Neuronal stem cell (in vitro differentiated cells): ENCODE results near the gene NIPAL4.
A peak's percentile ranks its signal among the peaks of the same experiment; 100 is the strongest.

Source experiments
- DNase-seq: peaks from one replicate; pipeline ENCODE4 v3.0.0-alpha.2; 2013; ENCODE audit warnings: low spot score
- H2AFZ ChIP-seq: one replicate; pipeline ENCODE4 v1.6.1; 2013; ENCODE audit warnings: mild to moderate bottlenecking, low read length, inconsistent platforms
- H2AK5ac ChIP-seq: 2 replicates; pipeline ENCODE4 v1.6.1; 2013; ENCODE audit warnings: low read depth, mild to moderate bottlenecking, inconsistent platforms, low read length, moderate library complexity, mixed read lengths
- H2BK120ac ChIP-seq: 2 replicates; pipeline ENCODE4 v1.6.1; 2013; ENCODE audit warnings: low read depth, mild to moderate bottlenecking, inconsistent platforms, low read length, moderate library complexity, mixed read lengths
- H2BK12ac ChIP-seq: one replicate; pipeline ENCODE4 v1.6.1; 2013; ENCODE audit warnings: low read length, inconsistent platforms
- H2BK15ac ChIP-seq: 2 replicates; pipeline ENCODE4 v1.6.1; 2013; ENCODE audit warnings: mild to moderate bottlenecking, low read length, inconsistent platforms, mixed read lengths
- H2BK5ac ChIP-seq: one replicate; pipeline ENCODE4 v1.6.1; 2013; ENCODE audit warnings: inconsistent platforms, mild to moderate bottlenecking, low read length, moderate library complexity
- H3K14ac ChIP-seq: one replicate; pipeline ENCODE4 v1.6.1; 2013; ENCODE audit warnings: low read length, inconsistent platforms
- H3K18ac ChIP-seq: 2 replicates; pipeline ENCODE4 v1.6.1; 2013; ENCODE audit warnings: low read length, inconsistent platforms
- H3K23ac ChIP-seq: 2 replicates; pipeline ENCODE4 v1.6.1; 2013; ENCODE audit warnings: low read depth, mild to moderate bottlenecking, mixed read lengths, low read length, inconsistent platforms; ENCODE audit not compliant: poor library complexity
- H3K27ac ChIP-seq: replicated peaks from 3 replicates; pipeline ENCODE4 v1.5.1; 2013; ENCODE audit warnings: low read length, inconsistent platforms
- H3K27me3 ChIP-seq, 3 experiments: 2 replicates each; pipeline ENCODE4 v1.6.1; 2013; ENCODE audit warnings: low read length in 3 of 3, mild to moderate bottlenecking in 2 of 3, inconsistent platforms in 1 of 3, low read depth in 1 of 3, mixed read lengths in 1 of 3, moderate library complexity in 1 of 3; ENCODE audit not compliant: control insufficient read depth in 3 of 3, insufficient read depth in 3 of 3
- H3K36me3 ChIP-seq, 2 donors: replicated peaks in 1 of 2; 2 replicates each; pipeline ENCODE4 v1.6.1; 2013; ENCODE audit warnings: low read length in 2 of 2; ENCODE audit not compliant: control insufficient read depth in 2 of 2, insufficient read depth in 2 of 2
- H3K4ac ChIP-seq: 2 replicates; pipeline ENCODE4 v1.6.1; 2013; ENCODE audit warnings: inconsistent platforms, mild to moderate bottlenecking, low read length, moderate library complexity
- H3K4me1 ChIP-seq, 2 donors: 1 replicate in 1 of 2; 2 replicates in 1 of 2; pipeline ENCODE4 v1.6.1; 2013; ENCODE audit warnings: low read length in 2 of 2, low read depth in 1 of 2; ENCODE audit not compliant: control insufficient read depth in 2 of 2, insufficient read depth in 1 of 2
- H3K4me2 ChIP-seq: one replicate; pipeline ENCODE4 v1.6.1; 2013; ENCODE audit warnings: mild to moderate bottlenecking, low read length, inconsistent platforms; ENCODE audit not compliant: insufficient read depth, poor library complexity, severe bottlenecking
- H3K4me3 ChIP-seq, 2 donors: 2 replicates each; pipeline ENCODE4 v1.5.1; 2013; ENCODE audit warnings: low read length in 2 of 2, mild to moderate bottlenecking in 2 of 2, inconsistent platforms in 1 of 2, moderate library complexity in 1 of 2
- H3K79me1 ChIP-seq: one replicate; pipeline ENCODE4 v1.6.1; 2013; ENCODE audit warnings: low read depth, mild to moderate bottlenecking, inconsistent platforms, low read length, moderate library complexity
- H3K9ac ChIP-seq: one replicate; pipeline ENCODE4 v1.6.1; 2013; ENCODE audit warnings: mild to moderate bottlenecking, low read depth, low read length, inconsistent platforms; ENCODE audit not compliant: poor library complexity
- H3K9me3 ChIP-seq, 2 donors: replicated peaks in 1 of 2; 2 replicates each; pipeline versions ENCODE3 to v1.6.1; 2013; ENCODE audit warnings: low read length in 2 of 2, mild to moderate bottlenecking in 2 of 2, inconsistent platforms in 1 of 2, low read depth in 1 of 2, mixed read lengths in 1 of 2, moderate library complexity in 1 of 2; ENCODE audit not compliant: control insufficient read depth in 2 of 2, insufficient read depth in 1 of 2
- H4K8ac ChIP-seq: one replicate; pipeline ENCODE4 v1.6.1; 2013; ENCODE audit warnings: low read depth, mild to moderate bottlenecking, inconsistent platforms, low read length, moderate library complexity
- H4K91ac ChIP-seq: one replicate; pipeline ENCODE4 v1.6.1; 2013; ENCODE audit warnings: low read length, low read depth, mild to moderate bottlenecking, inconsistent platforms; ENCODE audit not compliant: poor library complexity
- WGBS, 2 donors: extraction: QIAGEN DNeasy Blood & Tissue Kit; methylation state at CpG; one replicate each; pipeline ENCODE4 v1.1.7; 2013; ENCODE audit warnings: missing lambda C conversion rate in 2 of 2, mixed read lengths in 1 of 2; ENCODE audit not compliant: insufficient read length in 2 of 2, insufficient replicate concordance in 1 of 2; ENCODE audit errors: extremely low coverage in 2 of 2; 5-methylcytosine and 5-hydroxymethylcytosine counted together

NIPAL4 gene

GRCh38 chr5:157519579-157520253, 59.7 kb downstream of the NIPAL4 start:
- Histone ChIP-seq H3K9ac (no peak overlapping the region), H2AFZ (no peak overlapping the region), H2AK5ac (no peak overlapping the region), H3K4me3 (no peak overlapping the region), H4K8ac (no peak overlapping the region), H3K9me3 (no peaks in the 10 kb centered on the region), H3K27ac (no peak overlapping the region), H3K23ac (no peak overlapping the region), H3K4me2 (no peak overlapping the region), H2BK120ac (no peak overlapping the region), H2BK5ac (no peak overlapping the region), H3K4ac (no peak overlapping the region), H3K18ac (no peak overlapping the region), H3K36me3 (peaks cover 0 to 1% of the 10 kb centered on the region in 2 donors), H3K27me3 (no peaks in the 10 kb centered on the region), H3K4me1 (peaks cover 0 to 5% of the 10 kb centered on the region in 2 donors), H3K14ac (no peak overlapping the region), H3K79me1 (no peaks in the 10 kb centered on the region), H2BK12ac (no peak overlapping the region), H4K91ac (no peak overlapping the region), H2BK15ac (no peak overlapping the region)
- DNase-seq, result no peak
- WGBS, 2 donors, result no CpG with 5 or more reads among the region's 9 CpGs

- Histone ChIP-seq H4K91ac (no peak overlapping the region), H2AK5ac (no peak overlapping the region), H3K4ac (no peak overlapping the region), H2BK12ac (no peak overlapping the region), H3K23ac (no peak overlapping the region), H3K9ac (no peak overlapping the region), H3K14ac (no peak overlapping the region), H3K79me1 (no peaks in the 10 kb centered on the region), H4K8ac (no peak overlapping the region), H3K9me3 (no peaks in the 10 kb centered on the region), H3K4me2 (no peak overlapping the region), H3K36me3 (peaks cover 0 to 1% of the 10 kb centered on the region in 2 donors), H3K18ac (no peak overlapping the region), H3K4me1 (peaks cover 0 to 5% of the 10 kb centered on the region in 2 donors), H3K4me3 (no peak overlapping the region), H2BK5ac (no peak overlapping the region), H3K27me3 (no peaks in the 10 kb centered on the region), H2AFZ (no peak overlapping the region), H2BK120ac (no peak overlapping the region), H2BK15ac (no peak overlapping the region), H3K27ac (no peak overlapping the region)
- WGBS, 2 donors, result no CpG with 5 or more reads among the region's 9 CpGs
- no peak for DNase-seq
These were observed 61.1 kb downstream of the NIPAL4 start for GRCh38 chr5:157520911-157521703.

- peaks cover 0 to 1% of the 10 kb centered on the region in 2 donors for H3K36me3 ChIP-seq
These were observed 61.7 kb downstream of the NIPAL4 start for GRCh38 chr5:157521704-157522029.

GRCh38 chr5:157523976-157524375, 64.0 kb downstream of the NIPAL4 start:
- Histone ChIP-seq H3K4me2 (no peak overlapping the region), H2BK15ac (no peak overlapping the region), H3K4me3 (no peak overlapping the region), H3K79me1 (no peaks in the 10 kb centered on the region), H3K14ac (no peak overlapping the region), H3K9ac (no peak overlapping the region), H3K27me3 (no peaks in the 10 kb centered on the region), H2AK5ac (no peak overlapping the region), H2BK5ac (no peak overlapping the region), H2BK120ac (no peak overlapping the region), H4K8ac (no peak overlapping the region), H3K4ac (no peak overlapping the region), H2AFZ (no peak overlapping the region), H2BK12ac (no peak overlapping the region), H3K36me3 (peaks cover 0 to 1% of the 10 kb centered on the region in 2 donors), H3K27ac (no peak overlapping the region), H4K91ac (no peak overlapping the region), H3K23ac (no peak overlapping the region), H3K9me3 (no peaks in the 10 kb centered on the region), H3K4me1 (peaks cover 0 to 8% of the 10 kb centered on the region in 2 donors), H3K18ac (no peak overlapping the region)
- WGBS, 2 donors, result no CpG with 5 or more reads among the region's 4 CpGs
- no peak for DNase-seq

More at GRCh38 chr5:157521704-157522029, 61.7 kb downstream of the NIPAL4 start:
- Histone ChIP-seq H3K4me2 (no peak overlapping the region), H3K27me3 (no peaks in the 10 kb centered on the region), H3K9ac (no peak overlapping the region), H2BK5ac (no peak overlapping the region), H3K9me3 (no peaks in the 10 kb centered on the region), H3K4ac (no peak overlapping the region), H3K4me1 (peaks cover 0 to 5% of the 10 kb centered on the region in 2 donors), H3K79me1 (no peaks in the 10 kb centered on the region), H2BK120ac (no peak overlapping the region), H3K23ac (no peak overlapping the region), H2AK5ac (no peak overlapping the region), H3K18ac (peak overlapping the region; percentile 27), H3K27ac (no peak overlapping the region), H2AFZ (no peak overlapping the region), H2BK15ac (no peak overlapping the region), H4K8ac (no peak overlapping the region), H4K91ac (no peak overlapping the region), H3K4me3 (no peak overlapping the region), H3K14ac (no peak overlapping the region), H2BK12ac (no peak overlapping the region)
- WGBS, 2 donors, result no CpG with 5 or more reads among the region's 5 CpGs
- no peak for DNase-seq
